Activated T-cell treated with anti-CD3 and anti-CD28 coated beads, Interleukin-2, amount 50 U/mL, for 48 hours (primary cell): ENCODE data around the gene KIAA1328.

Source experiments
- DNase-seq, 2 experiments: peaks; one replicate each; pipeline ENCODE4 v3.0.0-alpha.2; 2020

KIAA1328 gene

GRCh38 chr18:36963464-36963863, 134.5 kb downstream of the KIAA1328 start:
- no peak for DNase-seq

GRCh38 chr18:36974686-36975085, 145.8 kb downstream of the KIAA1328 start:
- DNase-seq, result no peak

GRCh38 chr18:36977121-36977520, 148.2 kb downstream of the KIAA1328 start:
- no peak for DNase-seq

GRCh38 chr18:36993068-36993467, 164.1 kb downstream of the KIAA1328 start:
- DNase-seq, result no peak

- no peak for DNase-seq
Measured at GRCh38 chr18:37006742-37007141, 177.8 kb downstream of the KIAA1328 start.

GRCh38 chr18:37012452-37012851, 183.5 kb downstream of the KIAA1328 start:
- DNase-seq, result no peak

- DNase-seq, result no peak
Measured at GRCh38 chr18:37019157-37019827, 190.4 kb downstream of the KIAA1328 start.

- no peak for DNase-seq
Measured at GRCh38 chr18:37033419-37033818, 204.5 kb downstream of the KIAA1328 start.

GRCh38 chr18:37042381-37042780, 213.5 kb downstream of the KIAA1328 start:
- no peak for DNase-seq

- DNase-seq, result no peak
Measured at GRCh38 chr18:37055137-37055802, 226.3 kb downstream of the KIAA1328 start.

- no peak for DNase-seq
Measured at GRCh38 chr18:37064187-37064586, 235.3 kb downstream of the KIAA1328 start.

- DNase-seq, result no peak
Measured at GRCh38 chr18:37065254-37065653, 236.3 kb downstream of the KIAA1328 start.

GRCh38 chr18:37084912-37085311, 256.0 kb downstream of the KIAA1328 start:
- DNase-seq, result no peak

GRCh38 chr18:37085362-37085761, 256.4 kb downstream of the KIAA1328 start:
- DNase-seq, result no peak

- no peak for DNase-seq
Measured at GRCh38 chr18:37107748-37108522, 279.0 kb downstream of the KIAA1328 start.

- no peak for DNase-seq
Measured at GRCh38 chr18:37122877-37123276, 293.9 kb downstream of the KIAA1328 start.

GRCh38 chr18:37124516-37124915, 295.6 kb downstream of the KIAA1328 start:
- no peak for DNase-seq

GRCh38 chr18:37135177-37135576, 306.2 kb downstream of the KIAA1328 start:
- no peak for DNase-seq

- DNase-seq, result no peak
Measured at GRCh38 chr18:37138456-37138855, 309.5 kb downstream of the KIAA1328 start.

GRCh38 chr18:37139876-37140275, 310.9 kb downstream of the KIAA1328 start:
- DNase-seq, result no peak

- DNase-seq, result no peak
Measured at GRCh38 chr18:37144921-37145320, 316.0 kb downstream of the KIAA1328 start.

GRCh38 chr18:37156330-37156942, 327.5 kb downstream of the KIAA1328 start:
- no peak for DNase-seq

- DNase-seq, result no peak
Measured at GRCh38 chr18:37160038-37160820, 331.3 kb downstream of the KIAA1328 start.
